Smooth muscle cell (in vitro differentiated cells): ENCODE measurements around the gene EXOC8. TPM values are rescaled to one million over a fixed set of nuclear protein-coding genes. Genes with fewer than 3 reads are reported as not detected.

Experiments
- DNase-seq: peaks from one replicate; lab custom pipeline; 2025; ENCODE audit not compliant: unreplicated experiment; lab: John Stamatoyannopoulos, UW
- H2AFZ ChIP-seq: fragments of 200-600 bp; sonication (generic); 2 replicates; pipeline ENCODE4 v1.6.0; 2016; ENCODE audit warnings: antibody characterized with exemption, low read depth, mild to moderate bottlenecking
- H3F3A ChIP-seq: fragments of 200-600 bp; sonication (generic); 2 replicates; pipeline ENCODE4 v1.6.0; 2017; ENCODE audit warnings: antibody characterized with exemption, low read depth
- H3K27ac ChIP-seq: fragments of 200-600 bp; sonication (generic); 2 replicates; pipeline ENCODE4 v1.5.1; 2016; ENCODE audit warnings: low read depth, mild to moderate bottlenecking
- H3K27me3 ChIP-seq: fragments of 200-600 bp; sonication (generic); 2 replicates; pipeline ENCODE4 v1.6.1; 2016; ENCODE audit warnings: low read depth, mild to moderate bottlenecking
- H3K36me3 ChIP-seq: fragments of 200-600 bp; sonication (generic); 2 replicates; pipeline ENCODE4 v1.5.1; 2016; ENCODE audit warnings: low read depth
- H3K4me1 ChIP-seq: fragments of 200-600 bp; sonication (generic); 2 replicates; pipeline ENCODE4 v1.5.1; 2016; ENCODE audit warnings: low read depth
- H3K4me2 ChIP-seq: fragments of 200-600 bp; sonication (generic); 2 replicates; pipeline ENCODE4 v1.6.0; 2016; ENCODE audit warnings: mild to moderate bottlenecking
- H3K4me3 ChIP-seq: fragments of 200-600 bp; sonication (generic); 2 replicates; pipeline ENCODE4 v1.5.1; 2016; ENCODE audit warnings: mild to moderate bottlenecking
- H3K79me2 ChIP-seq: fragments of 200-600 bp; sonication (generic); 2 replicates; pipeline ENCODE4 v1.6.0; 2016; ENCODE audit warnings: low read depth, mild to moderate bottlenecking
- H3K9ac ChIP-seq: fragments of 200-600 bp; sonication (generic); 2 replicates; pipeline ENCODE4 v1.6.0; 2016; ENCODE audit warnings: low read depth
- H3K9me3 ChIP-seq: fragments of 200-600 bp; sonication (generic); replicated peaks from 2 replicates; pipeline ENCODE4 v1.5.1; 2016; ENCODE audit warnings: low read depth
- H4K20me1 ChIP-seq: fragments of 200-600 bp; sonication (generic); 2 replicates; pipeline ENCODE4 v1.6.0; 2016; ENCODE audit warnings: low read depth
- WGBS: methylation state at CpG from one replicate; pipeline ENCODE4 v1.1.7; 2016; ENCODE audit warnings: low lambda C conversion rate; 5-methylcytosine and 5-hydroxymethylcytosine counted together
- polyA plus RNA-seq: library from polyadenylated mRNA; unstranded; fragments of >200 nt; fragmentation: Nextera tagmentation; extraction: Ambion mirVana; gene quantifications from 2 replicates; pipeline ENCODE4 v1.2.1, GENCODE V29; 2016
- total RNA-seq: library from RNA; depleted of rRNA; stranded (reverse); fragments of >200 nt; gene quantifications from 2 replicates; pipeline ENCODE4 v1.2.3, GENCODE V29; 2014
- TF ChIP-seq, protein P1 (sequence below): fragments of 200-600 bp; sonication (generic); IDR thresholded peaks from 2 replicates; pipeline ENCODE4 v1.5.1; 2017; ENCODE audit warnings: borderline replicate concordance, mild to moderate bottlenecking, antibody characterized with exemption; ENCODE audit not compliant: insufficient read depth, poor library complexity, severe bottlenecking

EXOC8 gene
- total and polyA plus RNA-seq, 2 experiments from 2014 or later: 4.2 to 15.6 TPM

GRCh38 chr1:231327617-231328016 is 10.0 kb downstream of the EXOC8 start:
- no peaks in the 10 kb centered on the region for H3F3A ChIP-seq
- WGBS: 82% methylated on average over 5 of the region's 5 CpGs
- DNase-seq: no peak
- no peak overlapping the region for H2AFZ ChIP-seq
- H3K4me3 ChIP-seq: no peak overlapping the region
- no peak overlapping the region for H3K27ac ChIP-seq
- H3K27me3 ChIP-seq: no peaks in the 10 kb centered on the region
- TF ChIP-seq, protein P1, sequence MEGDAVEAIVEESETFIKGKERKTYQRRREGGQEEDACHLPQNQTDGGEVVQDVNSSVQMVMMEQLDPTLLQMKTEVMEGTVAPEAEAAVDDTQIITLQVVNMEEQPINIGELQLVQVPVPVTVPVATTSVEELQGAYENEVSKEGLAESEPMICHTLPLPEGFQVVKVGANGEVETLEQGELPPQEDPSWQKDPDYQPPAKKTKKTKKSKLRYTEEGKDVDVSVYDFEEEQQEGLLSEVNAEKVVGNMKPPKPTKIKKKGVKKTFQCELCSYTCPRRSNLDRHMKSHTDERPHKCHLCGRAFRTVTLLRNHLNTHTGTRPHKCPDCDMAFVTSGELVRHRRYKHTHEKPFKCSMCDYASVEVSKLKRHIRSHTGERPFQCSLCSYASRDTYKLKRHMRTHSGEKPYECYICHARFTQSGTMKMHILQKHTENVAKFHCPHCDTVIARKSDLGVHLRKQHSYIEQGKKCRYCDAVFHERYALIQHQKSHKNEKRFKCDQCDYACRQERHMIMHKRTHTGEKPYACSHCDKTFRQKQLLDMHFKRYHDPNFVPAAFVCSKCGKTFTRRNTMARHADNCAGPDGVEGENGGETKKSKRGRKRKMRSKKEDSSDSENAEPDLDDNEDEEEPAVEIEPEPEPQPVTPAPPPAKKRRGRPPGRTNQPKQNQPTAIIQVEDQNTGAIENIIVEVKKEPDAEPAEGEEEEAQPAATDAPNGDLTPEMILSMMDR: no peak
- no peaks in the 10 kb centered on the region for H3K4me1 ChIP-seq
- no peaks in the 10 kb centered on the region for H3K36me3 ChIP-seq
- H3K9me3 ChIP-seq: no peaks in the 10 kb centered on the region
- peaks cover 5% of the 10 kb centered on the region for H3K79me2 ChIP-seq
- peaks cover 19% of the 10 kb centered on the region for H4K20me1 ChIP-seq
- H3K4me2 ChIP-seq: no peak overlapping the region
- H3K9ac ChIP-seq: no peak overlapping the region

GRCh38 chr1:231326248-231326647 is 11.4 kb downstream of the EXOC8 start:
- H3K4me1 ChIP-seq: no peaks in the 10 kb centered on the region
- TF ChIP-seq, protein P1: no peak
- DNase-seq: no peak
- H3K27me3 ChIP-seq: no peaks in the 10 kb centered on the region
- no peak overlapping the region for H2AFZ ChIP-seq
- H3K9me3 ChIP-seq: no peaks in the 10 kb centered on the region
- H3K27ac ChIP-seq: no peak overlapping the region
- H3F3A ChIP-seq: no peaks in the 10 kb centered on the region
- WGBS: 79% methylated on average over 1 of the region's 1 CpG
- peaks cover 5% of the 10 kb centered on the region for H4K20me1 ChIP-seq
- no peaks in the 10 kb centered on the region for H3K79me2 ChIP-seq
- no peak overlapping the region for H3K9ac ChIP-seq
- no peak overlapping the region for H3K4me3 ChIP-seq
- H3K36me3 ChIP-seq: no peaks in the 10 kb centered on the region
- no peak overlapping the region for H3K4me2 ChIP-seq

GRCh38 chr1:231324660-231325059 is 13.0 kb downstream of the EXOC8 start:
- no peaks in the 10 kb centered on the region for H3K27me3 ChIP-seq
- no peak overlapping the region for H3K27ac ChIP-seq
- no peaks in the 10 kb centered on the region for H3K9me3 ChIP-seq
- no peak overlapping the region for H3K4me3 ChIP-seq
- WGBS: 79% methylated on average over 5 of the region's 5 CpGs
- no peak overlapping the region for H3K4me2 ChIP-seq
- H3K4me1 ChIP-seq: no peaks in the 10 kb centered on the region
- H4K20me1 ChIP-seq: no peaks in the 10 kb centered on the region
- H3K9ac ChIP-seq: no peak overlapping the region
- no peaks in the 10 kb centered on the region for H3K79me2 ChIP-seq
- DNase-seq: no peak
- no peaks in the 10 kb centered on the region for H3F3A ChIP-seq
- no peaks in the 10 kb centered on the region for H3K36me3 ChIP-seq
- H2AFZ ChIP-seq: no peak overlapping the region
- TF ChIP-seq, protein P1: no peak

- DNase-seq: no peak
- H3F3A ChIP-seq: no peaks in the 10 kb centered on the region
- H3K79me2 ChIP-seq: no peaks in the 10 kb centered on the region
- H2AFZ ChIP-seq: no peak overlapping the region
- H3K9me3 ChIP-seq: no peaks in the 10 kb centered on the region
- no peak overlapping the region for H3K27ac ChIP-seq
- H3K4me3 ChIP-seq: no peak overlapping the region
- 95% methylated on average over 7 of the region's 7 CpGs for WGBS
- H4K20me1 ChIP-seq: no peaks in the 10 kb centered on the region
- TF ChIP-seq, protein P1: no peak
- no peak overlapping the region for H3K9ac ChIP-seq
- no peaks in the 10 kb centered on the region for H3K36me3 ChIP-seq
- H3K4me2 ChIP-seq: no peak overlapping the region
- no peaks in the 10 kb centered on the region for H3K4me1 ChIP-seq
- no peaks in the 10 kb centered on the region for H3K27me3 ChIP-seq
Measured at GRCh38 chr1:231322880-231323530, 14.6 kb downstream of the EXOC8 start.
